ENCODE results near the gene MYMK.

MYMK gene

DNA sequence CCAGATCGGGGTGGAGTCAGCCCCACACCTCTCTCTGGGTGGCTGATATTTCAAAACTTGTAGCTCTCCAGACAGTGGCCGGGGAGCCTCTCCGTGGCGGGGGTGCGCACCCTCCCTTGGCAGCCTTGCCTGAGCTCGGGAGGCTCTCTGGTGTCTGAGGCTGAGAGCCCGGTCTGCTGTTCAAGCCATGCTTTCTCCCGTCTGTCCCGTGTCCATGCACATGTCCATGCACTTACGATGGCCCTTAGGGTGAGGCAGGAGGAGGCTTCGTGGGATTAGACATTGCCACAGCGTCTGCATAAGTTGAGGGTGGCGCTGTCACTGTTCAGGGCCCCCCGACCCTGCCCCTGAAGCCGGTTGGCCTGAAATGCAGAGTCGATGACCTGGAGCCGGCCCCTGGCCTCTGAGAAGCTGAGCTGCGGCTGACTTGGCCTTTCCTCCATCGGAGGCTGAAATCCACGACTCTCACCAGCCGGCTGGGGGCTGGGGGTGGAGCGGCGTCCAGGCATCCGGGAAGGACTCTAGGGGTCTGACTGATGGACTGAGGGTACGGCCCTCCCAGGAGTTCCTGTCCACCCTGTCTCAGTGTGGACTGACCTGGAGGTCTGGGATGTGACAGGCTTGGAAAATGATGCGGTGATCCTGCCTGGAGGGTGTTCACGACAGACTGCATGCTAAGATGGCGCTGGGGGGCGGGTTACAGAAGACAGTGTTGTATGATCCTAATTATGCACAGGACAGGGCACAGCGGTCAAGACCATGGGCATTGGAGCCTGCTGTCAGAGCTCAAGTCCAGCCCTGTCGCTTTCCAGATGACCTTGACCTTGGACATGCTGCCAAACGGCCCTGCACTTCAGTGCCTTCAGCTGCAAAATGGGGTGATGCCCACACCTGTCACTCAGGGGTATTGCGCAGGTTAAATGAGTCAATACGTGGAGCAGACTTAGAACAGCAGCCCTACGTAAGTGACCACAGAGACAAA, 27.6 kb downstream of the MYMK start:
- DNase-seq, result no peak

GRCh38 chr9:133495327-133496293, 29.1 kb downstream of the MYMK start:
- DNase-seq, result no peak

- no peak for DNase-seq
Measured at GRCh38 chr9:133494636-133495326, 30.0 kb downstream of the MYMK start.

GRCh38 chr9:133493845-133494540, 30.8 kb downstream of the MYMK start:
- no peak for DNase-seq

DNA sequence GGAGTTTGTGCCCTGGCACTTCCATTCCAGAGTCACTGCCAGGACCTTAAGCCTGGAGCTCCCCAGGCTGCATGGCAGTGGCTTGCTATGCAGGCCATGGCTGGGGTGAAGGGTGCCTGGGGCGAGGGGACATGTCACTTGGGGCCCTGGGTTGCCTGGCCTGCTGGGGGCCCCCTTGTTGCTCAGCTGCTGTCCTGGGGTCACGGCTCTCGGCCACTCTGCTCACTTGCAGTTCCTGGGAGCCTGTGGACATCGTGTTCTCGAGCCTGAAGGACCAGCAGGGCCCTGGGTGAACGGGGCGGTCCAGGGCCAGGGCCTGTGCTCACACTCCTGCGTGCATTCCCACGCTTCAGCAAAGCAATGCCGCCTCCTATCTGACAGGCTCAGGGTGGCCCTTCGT, 31.3 kb downstream of the MYMK start:
- DNase-seq, result no peak

DNA sequence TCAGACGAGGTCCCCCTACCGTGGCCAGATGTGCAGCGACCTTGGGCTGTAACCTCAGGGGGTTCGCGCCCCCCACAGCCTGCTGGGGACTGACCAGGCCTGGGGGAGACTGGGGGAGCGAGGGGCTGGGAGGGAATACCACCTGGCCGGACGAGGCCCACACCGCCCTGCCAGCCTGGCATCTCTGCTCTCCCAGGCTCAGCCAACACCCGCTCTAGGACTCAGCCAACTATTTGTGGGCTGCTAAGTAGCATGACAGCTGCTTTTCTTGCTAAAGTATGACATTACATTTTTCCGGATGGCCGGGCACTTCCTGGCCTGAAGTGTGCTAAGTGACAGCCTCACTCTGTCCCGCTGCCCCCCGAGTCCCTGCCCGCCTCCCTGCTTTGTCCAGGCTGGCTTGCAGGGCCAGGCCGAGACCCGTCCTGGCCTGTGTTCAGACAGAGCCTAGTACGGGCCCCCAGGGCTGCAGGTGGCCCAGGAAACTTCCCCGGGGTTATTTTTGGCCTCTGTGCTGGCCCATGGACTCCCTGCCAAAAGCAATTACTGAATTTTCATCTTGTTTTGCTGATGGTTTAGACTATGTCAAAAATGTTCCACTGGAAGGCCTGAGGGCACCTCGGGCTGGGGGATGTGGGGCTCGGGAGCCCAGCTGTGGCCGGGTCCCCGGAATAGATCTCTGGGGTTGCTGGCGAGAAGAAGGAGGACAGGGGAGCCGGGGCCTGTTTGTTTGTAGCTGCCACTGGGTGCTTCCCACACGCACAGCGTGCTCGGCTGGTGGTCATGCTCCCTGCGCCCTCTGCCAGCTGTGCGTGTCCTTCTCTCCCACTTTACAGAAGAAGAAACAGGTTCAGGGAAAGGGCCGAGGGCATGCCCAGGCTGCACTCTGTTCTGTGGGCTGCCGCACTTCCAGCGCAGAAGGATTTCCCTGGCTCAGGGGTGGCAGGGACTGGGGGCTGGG, 32.4 kb downstream of the MYMK start:
- no peak for DNase-seq

- no peak for DNase-seq
Measured at GRCh38 chr9:133491656-133491925, 33.2 kb downstream of the MYMK start.

DNA sequence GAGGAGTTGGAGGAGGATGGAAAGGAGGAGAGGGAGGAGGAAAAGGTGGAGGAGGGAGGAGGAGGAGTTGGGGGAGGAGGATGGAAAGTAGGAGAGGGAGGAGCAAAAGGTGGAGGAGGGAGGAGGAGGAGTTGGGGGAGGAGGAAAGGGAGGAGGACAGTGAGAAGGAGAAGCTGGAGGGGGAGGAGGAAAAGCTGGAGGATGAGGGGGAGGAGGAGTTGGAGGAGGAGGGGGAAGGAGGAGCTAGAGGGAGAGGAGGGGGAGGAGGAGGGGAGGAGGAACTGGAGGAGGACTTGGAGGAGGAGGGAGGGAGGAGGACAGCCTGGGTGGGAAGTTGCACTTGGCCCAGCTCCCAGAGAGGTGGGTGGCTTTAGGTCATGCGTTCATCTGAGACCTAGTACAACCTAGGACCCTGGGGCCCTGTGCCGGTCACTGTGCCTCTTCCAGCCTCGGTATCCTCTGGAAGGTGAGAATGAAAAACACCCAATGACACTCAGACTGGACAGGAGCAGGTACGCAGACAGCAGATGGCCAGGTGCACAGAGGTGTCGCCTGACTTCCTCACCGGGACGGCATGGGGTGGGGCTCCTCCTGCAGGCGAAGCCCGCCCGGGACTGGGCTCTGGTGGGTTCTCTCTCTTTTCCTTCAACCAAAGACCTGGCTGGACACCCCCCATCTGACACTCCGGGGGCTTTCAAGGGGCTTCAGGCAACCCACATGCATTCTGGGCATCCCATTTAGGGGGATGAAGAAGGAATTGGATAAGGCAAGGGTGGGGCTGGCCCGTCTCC, 33.7 kb downstream of the MYMK start:
- no peak for DNase-seq

GRCh38 chr9:133490201-133490681, 34.5 kb downstream of the MYMK start:
- DNase-seq, result no peak

GRCh38 chr9:133489253-133490190, 35.2 kb downstream of the MYMK start:
- no peak for DNase-seq

DNA sequence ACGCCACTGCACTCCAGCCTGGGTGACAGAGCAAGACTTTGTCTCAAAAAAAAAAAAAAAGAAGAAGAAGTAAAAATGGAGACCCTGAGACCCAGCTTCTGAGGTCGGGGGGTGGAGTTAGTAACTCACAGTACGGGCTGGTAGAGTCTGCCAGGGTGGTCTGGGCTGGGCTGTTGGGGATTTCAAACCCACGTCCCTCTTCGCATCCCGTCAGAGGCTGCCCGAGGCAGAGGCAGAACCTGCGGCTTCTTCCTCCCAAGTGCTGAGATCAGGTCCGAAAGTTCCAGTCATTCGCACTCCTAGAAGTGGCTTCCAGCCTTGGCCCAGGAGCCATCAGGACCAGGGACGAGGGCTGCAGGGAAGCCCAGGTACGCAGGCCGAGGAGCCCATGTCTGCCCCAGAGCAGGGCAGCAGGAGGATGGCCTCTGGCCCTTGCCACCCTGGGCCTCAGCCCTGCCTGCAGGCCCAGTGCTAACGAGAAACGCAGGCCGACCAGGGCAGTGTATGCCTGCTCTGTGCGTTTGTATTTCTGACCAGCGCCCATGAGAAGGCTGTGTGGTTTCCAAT, 36.0 kb downstream of the MYMK start:
- DNase-seq, result no peak

DNA sequence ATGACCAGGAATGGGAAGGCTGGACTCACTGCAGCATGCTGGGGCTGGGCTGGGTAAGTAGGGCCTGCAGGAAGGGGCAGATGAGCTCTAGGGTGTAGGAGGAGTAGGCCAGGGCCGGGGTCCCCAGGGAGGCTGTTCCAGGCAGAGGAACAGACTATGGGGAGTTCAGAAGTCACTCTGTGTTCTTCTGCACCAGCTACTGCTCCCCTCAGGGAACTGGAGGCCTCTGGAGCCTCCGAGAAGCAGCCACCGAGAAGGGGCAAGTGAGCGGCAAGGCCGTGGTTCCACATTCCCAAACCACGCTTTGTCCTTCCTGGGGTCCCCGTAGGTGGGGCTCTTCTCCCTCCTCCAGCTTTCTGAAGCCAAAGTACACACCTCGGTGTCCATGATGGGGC, 37.4 kb downstream of the MYMK start:
- DNase-seq, result no peak

GRCh38 chr9:133485531-133486260, 39.1 kb downstream of the MYMK start:
- no peak for DNase-seq

GRCh38 chr9:133484671-133485437, 39.9 kb downstream of the MYMK start:
- no peak for DNase-seq

- DNase-seq, result no peak
Measured at GRCh38 chr9:133483611-133484010, 41.1 kb downstream of the MYMK start.

GRCh38 chr9:133478851-133479711, 45.7 kb downstream of the MYMK start, which contains the start of gene SLC2A6:
Gene SLC2A6 (minus strand): TSS chr9:133479099. CDS start chr9:133479059, 40 bp downstream.
- no peak for DNase-seq
